ENCODE measurements around the gene MYOCD.

DNA sequence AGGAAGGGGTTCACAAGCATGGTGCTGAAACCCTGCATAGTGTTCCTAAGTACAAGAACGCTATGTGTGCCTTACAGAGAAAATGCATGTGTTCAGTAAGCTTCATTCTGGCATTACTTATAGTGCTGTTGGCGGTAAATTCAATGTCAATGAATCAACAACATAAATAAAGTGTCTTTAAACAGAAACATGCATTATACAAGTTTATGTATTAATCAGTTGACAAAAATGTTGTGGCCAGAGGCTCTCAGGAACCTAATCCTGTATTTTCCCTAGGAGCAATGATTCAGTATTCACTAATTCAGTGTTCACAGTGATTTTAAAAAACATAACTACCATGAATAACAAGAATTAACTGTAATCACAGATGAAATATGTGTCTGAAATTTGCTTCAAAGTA, 47.1 kb upstream of the MYOCD start:
- TF ChIP-seq, protein P1, sequence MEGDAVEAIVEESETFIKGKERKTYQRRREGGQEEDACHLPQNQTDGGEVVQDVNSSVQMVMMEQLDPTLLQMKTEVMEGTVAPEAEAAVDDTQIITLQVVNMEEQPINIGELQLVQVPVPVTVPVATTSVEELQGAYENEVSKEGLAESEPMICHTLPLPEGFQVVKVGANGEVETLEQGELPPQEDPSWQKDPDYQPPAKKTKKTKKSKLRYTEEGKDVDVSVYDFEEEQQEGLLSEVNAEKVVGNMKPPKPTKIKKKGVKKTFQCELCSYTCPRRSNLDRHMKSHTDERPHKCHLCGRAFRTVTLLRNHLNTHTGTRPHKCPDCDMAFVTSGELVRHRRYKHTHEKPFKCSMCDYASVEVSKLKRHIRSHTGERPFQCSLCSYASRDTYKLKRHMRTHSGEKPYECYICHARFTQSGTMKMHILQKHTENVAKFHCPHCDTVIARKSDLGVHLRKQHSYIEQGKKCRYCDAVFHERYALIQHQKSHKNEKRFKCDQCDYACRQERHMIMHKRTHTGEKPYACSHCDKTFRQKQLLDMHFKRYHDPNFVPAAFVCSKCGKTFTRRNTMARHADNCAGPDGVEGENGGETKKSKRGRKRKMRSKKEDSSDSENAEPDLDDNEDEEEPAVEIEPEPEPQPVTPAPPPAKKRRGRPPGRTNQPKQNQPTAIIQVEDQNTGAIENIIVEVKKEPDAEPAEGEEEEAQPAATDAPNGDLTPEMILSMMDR (IDR thresholded peaks at IDR 0.05) = no peak
- TF ChIP-seq EP300 (IDR thresholded peaks at IDR 0.05) = no peak
- TF ChIP-seq POLR2A (IDR thresholded peaks at IDR 0.05) = no peak

Measured in ovary (tissue), 3 donors.